ENCODE measurements around the gene HECW1. TPM values are rescaled to one million over a fixed set of nuclear protein-coding genes. Genes with fewer than 3 reads are reported as not detected.

Gene HECW1
- total and polyA plus RNA-seq, 2 of the 13 experiments (the other 11 are each of a cell fraction or from before 2014, with no cell fraction given), result not detected

GRCh38 chr7:43215061-43215460 lies 102.6 kb downstream of the HECW1 start:
- no peak for FAIRE-seq
- Histone ChIP-seq H3K9me3 (ENCODE audit: low read length) (no peaks in the 10 kb centered on the region), H3K36me3 (replicated peaks in 1 of 2; ENCODE audit: control insufficient read depth in 1 of 2, insufficient read depth in 2 of 2, low read length in 2 of 2) (no peaks in the 10 kb centered on the region), H3K4me2 (ENCODE audit: low read depth, low read length) (no peak overlapping the region), H3K27me3 (ENCODE audit: control insufficient read depth in 1 of 2, insufficient read depth in 2 of 2, low read length in 2 of 2) (0 out of 5 replicates have a peak, but pooled peaks cover 0 to 3% of the 10 kb centered on the region in 2 experiments), H3K9ac (ENCODE audit: insufficient read depth, low read depth, low read length) (no peak overlapping the region), H3K27ac (ENCODE audit: extremely low read length, insufficient read depth, low read length) (no peak overlapping the region), H3K79me2 (ENCODE audit: insufficient read depth, low read length) (no peaks in the 10 kb centered on the region), H2AFZ (ENCODE audit: low read length) (no peak overlapping the region), H4K20me1 (ENCODE audit: insufficient read depth, low read length) (no peaks in the 10 kb centered on the region), H3K4me1 (ENCODE audit: insufficient read depth, low read length) (no peaks in the 10 kb centered on the region), H3K4me3 (replicated peaks in 1 of 3; ENCODE audit: insufficient read depth in 1 of 3, low read depth in 2 of 3, low read length in 3 of 3) (no peak overlapping the region)
- POLR2A ChIA-PET, result no interaction called here
- no TSS peak for BruUV-seq (replicated peaks)
- CTCF ChIA-PET (ENCODE audit: low intra/inter-chr PET ratio, low total read pairs), result no interaction called here
- in situ Hi-C loops (cut with HindIII; ENCODE audit: extremely low pct_ligation_motif_present, low pct_unique_long_range_greater_than_20kb) (no loop called here), intact Hi-C loops (cut with micrococcal nuclease; ENCODE audit: unreplicated experiment) (no loop called here)
- TF ChIP-seq ZNF430 (CRISPR knock-in tag; IDR thresholded peaks at IDR 0.05) (no peak), BCLAF1 (IDR thresholded peaks at IDR 0.05) (no peak), E2F1 (CRISPR knock-in tag; IDR thresholded peaks at IDR 0.05) (no peak), ZNF652 (CRISPR knock-in tag; IDR thresholded peaks at IDR 0.05; ENCODE audit: borderline replicate concordance, low read depth) (peak; percentile 66), TOPORS (CRISPR knock-in tag; IDR thresholded peaks at IDR 0.05) (no peak), ATF1 (CRISPR knock-in tag; IDR thresholded peaks at IDR 0.05) (no peak), IRF1 (CRISPR knock-in tag; IDR thresholded peaks at IDR 0.05; ENCODE audit: low read depth) (no peak)
- WGBS (ENCODE audit: low lambda C conversion rate), result 44% methylated on average over 5 of the region's 6 CpGs
- ATAC-seq, result no peak
- no peak for DNase-seq (ENCODE audit: low spot score)

Measured in HepG2 (cell line).